HCT116 (cell line): ENCODE results near the gene BNC2. TPM values are rescaled to one million over a fixed set of nuclear protein-coding genes. Genes with fewer than 3 reads are reported as not detected.

ENCODE experiments used
- ATAC-seq: fragments of 200-7000 bp; cut with Tn5 transposase; 2 replicates; pipeline ENCODE4 v1.9.1; 2020; ENCODE audit warnings: mild to moderate bottlenecking, moderate library complexity
- BruUV-seq: library from RNA; stranded (reverse); fragments of 400-500 nt; replicated peaks from 2 replicates; lab custom pipeline; 2021; lab: Mats Ljungman, UMichigan
- CTCF ChIA-PET: fragments of 300-600 bp; sonication (Branson Sonifier 250); formaldehyde crosslinking; loops from one replicate; lab custom pipeline; 2021; ENCODE audit warnings: antibody characterized with exemption; lab: Charles Lee
- POLR2A ChIA-PET: fragments of 300-600, 350-600 bp; sonication (Branson Sonifier 250); formaldehyde crosslinking; loops from one replicate; lab custom pipeline; 2021; ENCODE audit warnings: antibody characterized with exemption; lab: Charles Lee
- RAD21 ChIA-PET, 2 experiments: fragments of 300-600 bp; sonication (Branson Sonifier 250); formaldehyde crosslinking; loops; one replicate each; lab custom pipeline; 2023; ENCODE audit warnings: low total read pairs in 2 of 2; ENCODE audit not compliant: uncharacterized antibody in 2 of 2, unreplicated experiment in 2 of 2, low non-redundant PET in 1 of 2; lab: Charles Lee
- DNase-seq: peaks from one replicate; pipeline ENCODE4 v3.0.0-alpha.2; 2010; ENCODE audit warnings: low read depth, low spot score
- H2AFZ ChIP-seq: fragments of 200-600 bp; shearing (Covaris generic), sonication (generic); 2 replicates; pipeline ENCODE4 v1.6.1; 2017; ENCODE audit warnings: low read depth, mixed run types, mixed read lengths, antibody characterized with exemption, low read length; ENCODE audit not compliant: poor library complexity, severe bottlenecking
- H3K27ac ChIP-seq: 2 replicates; pipeline ENCODE4 v1.5.1; 2012; ENCODE audit warnings: low read depth, low read length
- H3K27me3 ChIP-seq: fragments of 200-600 bp; sonication (generic); 2 replicates; pipeline ENCODE4 v1.6.1; 2016; ENCODE audit warnings: mixed run types, low read length, mixed read lengths; ENCODE audit not compliant: insufficient read depth
- H3K36me3 ChIP-seq, 2 experiments: fragments of 200-500 bp in 1 of 2; fragments of 200-600 bp in 1 of 2; sonication (Bioruptor generic) in 1 of 2; sonication (generic) in 1 of 2; 2 replicates each; pipeline versions ENCODE4 v1.5.1 to v1.6.1; 2014 to 2016; ENCODE audit warnings: low read length in 2 of 2, inconsistent platforms in 1 of 2, mixed read lengths in 1 of 2, mixed run types in 1 of 2; ENCODE audit not compliant: insufficient read depth in 2 of 2, control insufficient read depth in 1 of 2
- H3K4me1 ChIP-seq, 2 experiments: fragments of 200-600 bp in 1 of 2; sonication (generic) in 1 of 2; 2 replicates each; pipeline versions ENCODE4 v1.5.1 to v1.6.1; 2012 to 2017; ENCODE audit warnings: low read length in 2 of 2, inconsistent platforms in 1 of 2, mild to moderate bottlenecking in 1 of 2, mixed read lengths in 1 of 2, mixed run types in 1 of 2, moderate library complexity in 1 of 2; ENCODE audit not compliant: insufficient read depth in 2 of 2, control insufficient read depth in 1 of 2
- H3K4me2 ChIP-seq: fragments of 200-600 bp; sonication (generic); 2 replicates; pipeline ENCODE4 v1.6.1; 2017; ENCODE audit warnings: mixed run types, low read length, mixed read lengths
- H3K4me3 ChIP-seq, 2 experiments: fragments of 200-600 bp in 1 of 2; sonication (generic) in 1 of 2; replicated peaks in 1 of 2; 2 replicates each; pipeline ENCODE4 v1.5.1; 2011 to 2016; ENCODE audit warnings: low read length in 2 of 2, control low read depth in 1 of 2, low read depth in 1 of 2, mild to moderate bottlenecking in 1 of 2, mixed read lengths in 1 of 2, mixed run types in 1 of 2
- H3K79me2 ChIP-seq: fragments of 200-600 bp; sonication (generic); 2 replicates; pipeline ENCODE4 v1.6.1; 2017; ENCODE audit warnings: mild to moderate bottlenecking, mixed run types, low read length, moderate library complexity, mixed read lengths; ENCODE audit not compliant: insufficient read depth
- H3K9ac ChIP-seq: fragments of 200-600 bp; sonication (generic); 2 replicates; pipeline ENCODE4 v1.6.1; 2016; ENCODE audit warnings: low read length, mixed read lengths
- H3K9me2 ChIP-seq: fragments of 200-600 bp; sonication (generic), shearing (Covaris generic); 2 replicates; pipeline ENCODE4 v1.6.1; 2017; ENCODE audit warnings: mixed run types, mild to moderate bottlenecking, moderate library complexity; ENCODE audit not compliant: insufficient read depth
- H3K9me3 ChIP-seq, 2 experiments: fragments of 200-500 bp in 1 of 2; fragments of 200-600 bp in 1 of 2; sonication (Bioruptor generic) in 1 of 2; sonication (generic) in 1 of 2; 2 replicates each; pipeline ENCODE4 v1.6.1; 2014 to 2017; ENCODE audit warnings: low read length in 2 of 2, mixed read lengths in 2 of 2, inconsistent platforms in 1 of 2, low read depth in 1 of 2, mild to moderate bottlenecking in 1 of 2, mixed run types in 1 of 2, moderate library complexity in 1 of 2; ENCODE audit not compliant: control insufficient read depth in 1 of 2, insufficient read depth in 1 of 2
- H4K20me1 ChIP-seq: fragments of 200-600 bp; sonication (generic), shearing (Covaris generic); 2 replicates; pipeline ENCODE4 v1.6.1; 2017; ENCODE audit warnings: mixed run types, mild to moderate bottlenecking, moderate library complexity; ENCODE audit not compliant: insufficient read depth
- CBX3 ChIP-seq: IDR thresholded peaks from 2 replicates; pipeline ENCODE4 v1.6.1; 2012; ENCODE audit warnings: low read depth
- CTCF ChIP-seq, 3 experiments: fragments of 200-600 bp in 1 of 3; sonication (generic) in 1 of 3; IDR thresholded peaks in 2 of 3; conservative IDR thresholded peaks in 1 of 3; 2 replicates each; pipeline ENCODE4 v1.5.1; 2012 to 2017; ENCODE audit warnings: low read depth in 2 of 3, low read length in 2 of 3, antibody characterized with exemption in 1 of 3, borderline replicate concordance in 1 of 3, control low read depth in 1 of 3, mild to moderate bottlenecking in 1 of 3, mixed read lengths in 1 of 3, mixed run types in 1 of 3, moderate library complexity in 1 of 3; ENCODE audit not compliant: insufficient read depth in 1 of 3
- EZH2 ChIP-seq: fragments of 200-600 bp; sonication (generic); IDR thresholded peaks from 2 replicates; pipeline ENCODE4 v1.6.1; 2017; ENCODE audit warnings: antibody characterized with exemption, mixed run types
- JUND ChIP-seq: IDR thresholded peaks from 2 replicates; pipeline ENCODE4 v1.6.1; 2012
- SIN3A ChIP-seq: IDR thresholded peaks from 2 replicates; pipeline ENCODE4 v1.6.1; 2012; ENCODE audit warnings: low read depth
- SP1 ChIP-seq: IDR thresholded peaks from 2 replicates; pipeline ENCODE4 v1.6.1; 2012; ENCODE audit warnings: low read depth
- TCF7L2 ChIP-seq: IDR thresholded peaks from 2 replicates; pipeline ENCODE4 v1.7.0; 2011; ENCODE audit warnings: borderline replicate concordance, inconsistent platforms; ENCODE audit not compliant: insufficient read depth, insufficient read length; ENCODE audit errors: extremely low read depth
- YY1 ChIP-seq: IDR thresholded peaks from 2 replicates; pipeline ENCODE4 v1.6.1; 2011; ENCODE audit warnings: low read length, low read depth, moderate library complexity, mild to moderate bottlenecking; ENCODE audit not compliant: insufficient replicate concordance; ENCODE audit errors: extremely low read depth
- ZFX ChIP-seq: fragments of 450-650 bp; IDR thresholded peaks from 2 replicates; pipeline ENCODE4 v1.6.1; 2017
- ZNF274 ChIP-seq: fragments of 200-500 bp; sonication (Bioruptor generic); IDR thresholded peaks from 2 replicates; pipeline ENCODE4 v1.6.1; 2014; ENCODE audit warnings: mild to moderate bottlenecking, low read depth, low read length, inconsistent platforms
- intact Hi-C: fragments of 100-400 bp; cut with micrococcal nuclease; formaldehyde crosslinking; loops from 2 replicates; pipeline ENCODE4 v1.10.0; 2022
- total RNA-seq: library from RNA; stranded (reverse); gene quantifications from one replicate; pipeline ENCODE4 v1.2.1, GENCODE V29; 2021; ENCODE audit not compliant: unreplicated experiment
- TF ChIP-seq, protein P1 (sequence below): IDR thresholded peaks from 2 replicates; pipeline ENCODE4 v1.6.1; 2012

The BNC2 gene
- total RNA-seq, 1 experiment from 2014 or later, result 0.37 TPM

DNA sequence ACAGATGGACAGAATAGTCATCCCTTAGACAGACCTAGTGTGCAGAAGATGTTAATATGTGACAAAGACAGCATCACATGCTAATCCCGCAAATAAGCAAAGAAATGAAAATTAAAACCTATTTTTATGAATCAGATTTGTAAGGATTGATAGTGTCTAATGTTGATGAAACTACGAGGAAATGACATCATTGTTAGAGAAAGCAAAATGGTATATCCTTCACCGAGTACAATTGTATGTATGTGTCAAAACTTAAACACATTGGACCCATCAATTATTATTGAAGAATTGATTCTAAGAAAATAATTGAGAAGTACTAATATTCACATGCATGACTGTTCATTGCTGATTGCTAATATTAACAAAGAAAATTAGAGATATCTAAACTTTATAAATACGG lies 493.2 kb downstream of the BNC2 start:
- Histone ChIP-seq H2AFZ (no peak overlapping the region), H3K36me3 (no peaks in the 10 kb centered on the region), H3K9ac (no peak overlapping the region), H3K4me1 (no peaks in the 10 kb centered on the region), H3K27me3 (no peaks in the 10 kb centered on the region), H3K4me3 (no peak overlapping the region), H3K9me2 (no peaks in the 10 kb centered on the region), H4K20me1 (no peaks in the 10 kb centered on the region), H3K4me2 (no peak overlapping the region), H3K79me2 (no peaks in the 10 kb centered on the region), H3K27ac (no peak overlapping the region), H3K9me3 (no peaks in the 10 kb centered on the region)
- TF ChIP-seq ZNF274, result no peak
- TF ChIP-seq EZH2, result no peak
- TF ChIP-seq SIN3A, result no peak
- no peak for TF ChIP-seq ZFX
- no peak for TF ChIP-seq JUND
- no peak for TF ChIP-seq SP1
- TF ChIP-seq, protein P1, sequence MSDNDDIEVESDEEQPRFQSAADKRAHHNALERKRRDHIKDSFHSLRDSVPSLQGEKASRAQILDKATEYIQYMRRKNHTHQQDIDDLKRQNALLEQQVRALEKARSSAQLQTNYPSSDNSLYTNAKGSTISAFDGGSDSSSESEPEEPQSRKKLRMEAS, result no peak
- TF ChIP-seq CTCF (IDR thresholded peaks at IDR 0.05 in 2 of 3, conservative IDR thresholded peaks at IDR 0.05 in 1 of 3; ENCODE audit: borderline replicate concordance in 1 of 3, insufficient read depth in 1 of 3, low read depth in 2 of 3, low read length in 2 of 3), result no peak
- TF ChIP-seq TCF7L2, result no peak
- TF ChIP-seq CBX3, result no peak
- no peak for TF ChIP-seq YY1
- ChIA-PET CTCF (no interaction called here), POLR2A (no interaction called here), RAD21 (no interaction called here)
- intact Hi-C loops, result no loop called here
- no peak for ATAC-seq
- no TSS peak for BruUV-seq
- no peak for DNase-seq
